ENCODE measurements around the gene ARHGEF25.
"Not testable (repeated sequence)": the region's sequence is repeated elsewhere in the genome, so short reads cannot be mapped to it uniquely, and the experiment has no call there.

The ARHGEF25 gene

GRCh38 chr12:57611108-57611826 is at the start of gene ARHGEF25:
TSS of gene ARHGEF25 (plus strand) at chr12:57611435. CDS start at chr12:57611895, 460 bp downstream.
- DNase-seq (ENCODE audit: low read depth), result peak; percentile 44
- TF ChIP-seq CTCF (IDR thresholded peaks at IDR 0.05; ENCODE audit: low read length, missing control alignments), result no peak
- peak within 1 kb of the TSS; percentile 65 for H3K4me3 ChIP-seq (replicated peaks; ENCODE audit: low read depth, low read length)

- H3K4me3 ChIP-seq (replicated peaks; ENCODE audit: low read depth, low read length), result no peak overlapping the region
- no peak for DNase-seq (ENCODE audit: low read depth)
- TF ChIP-seq CTCF (IDR thresholded peaks at IDR 0.05; ENCODE audit: low read length, missing control alignments), result no peak
Measured at GRCh38 chr12:57563358-57563757, 47.9 kb upstream of the ARHGEF25 start.

GRCh38 chr12:57564178-57564740 is 47.0 kb upstream of the ARHGEF25 start:
- H3K4me3 ChIP-seq (replicated peaks; ENCODE audit: low read depth, low read length), result no peak overlapping the region
- DNase-seq (ENCODE audit: low read depth), result no peak

GRCh38 chr12:57568838-57569237 is 42.4 kb upstream of the ARHGEF25 start:
- TF ChIP-seq CTCF (IDR thresholded peaks at IDR 0.05; ENCODE audit: low read length, missing control alignments), result no peak

More at GRCh38 chr12:57564178-57564740, 47.0 kb upstream of the ARHGEF25 start:
- no peak for TF ChIP-seq CTCF (IDR thresholded peaks at IDR 0.05; ENCODE audit: low read length, missing control alignments)

GRCh38 chr12:57569858-57570257 is 41.4 kb upstream of the ARHGEF25 start:
- no peak for DNase-seq (ENCODE audit: low read depth)
- TF ChIP-seq CTCF (IDR thresholded peaks at IDR 0.05; ENCODE audit: low read length, missing control alignments), result no peak
- no peak overlapping the region for H3K4me3 ChIP-seq (replicated peaks; ENCODE audit: low read depth, low read length)

More at GRCh38 chr12:57568838-57569237, 42.4 kb upstream of the ARHGEF25 start:
- DNase-seq (ENCODE audit: low read depth), result no peak
- no peak overlapping the region for H3K4me3 ChIP-seq (replicated peaks; ENCODE audit: low read depth, low read length)

- not testable (repeated sequence) for DNase-seq (ENCODE audit: low read depth); H3K4me3 ChIP-seq (replicated peaks; ENCODE audit: low read depth, low read length)
Measured at GRCh38 chr12:57570438-57570837, 40.8 kb upstream of the ARHGEF25 start.

- no peak for TF ChIP-seq CTCF (IDR thresholded peaks at IDR 0.05; ENCODE audit: low read length, missing control alignments)
- no peak overlapping the region for H3K4me3 ChIP-seq (replicated peaks; ENCODE audit: low read depth, low read length)
- no peak for DNase-seq (ENCODE audit: low read depth)
Measured at GRCh38 chr12:57571926-57572762, 39.1 kb upstream of the ARHGEF25 start.

Data from fibroblast of pulmonary artery (primary cell).